ENCODE results near the gene ARID1B.
A peak's percentile ranks its signal among the peaks of the same experiment; 100 is the strongest.
"Not testable (repeated sequence)": the region's sequence is repeated elsewhere in the genome, so short reads cannot be mapped to it uniquely, and the experiment has no call there.

ARID1B gene

DNA sequence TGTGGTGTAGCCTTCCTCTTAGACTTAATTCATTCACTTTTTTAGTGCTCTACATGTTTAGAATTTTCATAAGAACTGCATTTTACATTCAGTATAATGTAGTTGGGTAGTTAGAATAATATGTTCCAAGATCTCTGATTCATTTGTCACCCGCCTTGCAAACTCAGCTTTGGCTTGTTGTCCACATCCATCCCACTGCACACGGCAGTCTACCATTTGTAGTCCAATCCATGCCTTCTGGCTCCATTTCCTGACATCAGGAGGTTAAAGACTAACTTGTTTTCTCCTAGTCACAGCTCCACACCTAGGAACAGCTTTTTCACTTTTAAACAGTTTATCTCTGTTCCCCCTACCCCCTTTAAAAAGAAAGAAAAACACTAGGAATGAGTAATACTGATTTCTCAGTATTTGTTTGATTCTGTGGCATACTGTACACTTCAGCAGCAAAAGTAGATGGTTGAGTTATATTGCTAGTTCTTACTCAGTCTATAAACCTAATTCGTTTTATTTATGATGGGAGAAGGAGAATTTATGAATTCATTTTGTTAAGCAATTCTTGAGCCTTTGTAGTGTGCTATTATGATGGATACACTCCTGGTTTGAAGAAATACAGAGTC, 180.9 kb downstream of the ARID1B start:
- no peak for DNase-seq (ENCODE audit: low read depth in 3 of 3)

DNA sequence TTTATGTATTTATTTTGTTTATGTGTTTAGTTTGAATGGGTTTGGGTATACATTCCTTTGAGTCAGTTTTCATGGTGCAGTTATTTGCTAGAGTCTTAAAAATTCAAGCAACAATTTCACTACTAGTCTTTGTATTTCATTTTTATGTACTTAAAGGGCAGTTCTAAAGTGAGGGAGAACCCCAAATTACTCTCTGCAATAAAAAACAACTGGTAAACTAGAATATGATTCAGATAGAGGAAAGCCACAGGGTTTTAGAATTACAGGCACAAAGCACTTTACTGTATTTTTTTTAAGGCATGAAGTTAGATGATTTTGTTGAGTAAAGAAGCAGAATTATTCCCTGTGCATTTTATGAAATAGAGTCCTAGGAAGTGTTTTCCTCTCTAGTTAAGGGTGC, 183.3 kb downstream of the ARID1B start:
- DNase-seq (ENCODE audit: low read depth in 3 of 3): no peak

DNA sequence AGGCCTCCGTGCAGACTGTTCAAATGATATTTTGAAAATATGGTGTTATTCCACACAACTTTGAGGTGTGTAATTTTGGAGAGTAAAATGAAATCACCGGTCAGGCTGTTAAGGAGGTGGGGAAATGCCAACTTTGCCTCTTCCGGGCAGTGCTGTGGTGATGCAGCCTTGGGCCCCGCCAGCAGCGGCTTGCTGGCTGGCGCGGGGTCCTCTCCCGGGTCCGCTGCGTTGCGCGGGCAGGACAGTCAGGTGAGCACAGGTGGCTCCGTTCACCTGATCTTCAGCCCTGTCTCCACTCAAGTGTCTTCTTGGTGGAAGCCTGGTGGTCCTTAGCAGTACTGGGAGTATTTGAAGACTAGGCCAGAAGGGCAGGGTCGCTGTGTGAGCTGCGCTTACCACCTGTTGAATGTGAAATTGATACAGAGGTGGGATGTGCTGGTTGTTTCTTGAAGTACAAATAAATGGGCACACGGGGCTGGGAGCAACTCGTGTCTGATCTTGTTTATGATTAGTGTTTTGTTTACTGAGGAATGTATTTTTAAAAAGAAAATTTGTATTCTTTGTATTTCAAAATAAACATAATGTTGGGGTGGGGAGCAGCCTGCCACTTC, 184.2 kb downstream of the ARID1B start:
- DNase-seq (ENCODE audit: low read depth in 3 of 3): no peak

DNA sequence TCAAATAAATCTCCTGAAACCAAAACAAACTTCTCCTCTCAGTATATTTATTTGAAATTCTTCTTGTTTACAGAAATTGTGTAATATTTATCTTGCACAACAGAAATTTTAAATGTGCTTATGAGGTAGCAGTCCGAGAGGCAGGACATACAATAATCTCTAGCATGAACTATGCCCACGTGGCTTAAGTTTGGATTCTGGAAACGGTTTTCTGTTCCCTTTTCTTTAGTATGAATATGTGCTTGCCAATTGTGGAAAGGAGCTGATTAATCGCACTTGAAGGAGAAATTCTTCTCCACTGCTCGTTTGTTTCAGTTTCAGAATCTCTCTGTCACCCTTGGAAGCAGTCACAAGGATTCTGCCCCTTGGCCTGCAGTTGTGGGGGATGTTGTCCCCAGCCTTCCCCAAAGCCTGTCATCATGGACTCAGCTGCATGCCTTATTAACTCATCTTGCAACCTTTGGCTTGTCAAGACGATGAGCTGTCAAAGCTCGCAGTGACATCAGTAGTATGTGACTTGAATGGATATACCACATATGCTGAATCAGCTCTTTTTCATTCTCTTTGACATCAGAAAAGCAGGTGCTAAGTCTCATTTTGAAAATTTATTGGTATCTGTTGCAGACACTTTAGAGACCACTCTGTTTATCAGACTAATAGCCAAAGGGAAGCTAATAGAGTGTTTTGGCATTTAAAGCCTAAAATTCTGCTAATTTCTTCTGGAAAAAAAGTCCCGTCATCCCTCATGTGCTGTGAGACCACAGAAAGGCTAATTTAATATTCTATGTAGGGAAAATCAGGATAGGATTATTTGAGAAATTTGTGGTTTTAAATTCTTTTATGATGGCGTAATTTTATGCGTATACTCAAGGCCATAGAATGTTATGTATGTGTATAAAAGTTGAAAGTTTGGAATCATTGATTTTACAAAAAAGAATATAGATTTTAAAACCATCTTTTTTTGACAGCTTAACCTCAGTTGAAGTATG, 186.8 kb downstream of the ARID1B start:
- DNase-seq (ENCODE audit: low read depth in 3 of 3): peak in 2 of 3 experiments; percentile 10 to 16

DNA sequence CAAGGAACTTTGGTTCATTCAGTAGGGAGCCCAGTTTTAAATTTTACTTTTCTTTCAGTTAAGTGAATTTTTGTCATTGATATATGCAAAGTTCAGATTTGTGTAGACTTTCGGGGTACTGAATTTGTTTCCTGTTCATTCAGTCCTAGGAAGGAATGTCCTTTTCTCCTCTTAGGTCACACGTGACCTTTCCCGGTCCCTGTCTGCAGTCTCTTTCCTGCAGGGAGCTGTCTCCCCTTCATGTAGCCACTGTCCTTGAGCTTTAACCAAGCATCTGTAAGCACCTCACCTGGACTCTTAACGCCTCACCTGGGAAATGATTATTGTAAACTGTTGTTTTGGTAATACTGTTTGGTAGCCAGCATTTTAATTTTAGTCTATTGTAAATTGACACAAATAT, 190.7 kb downstream of the ARID1B start:
- DNase-seq (ENCODE audit: low read depth in 3 of 3): no peak

DNA sequence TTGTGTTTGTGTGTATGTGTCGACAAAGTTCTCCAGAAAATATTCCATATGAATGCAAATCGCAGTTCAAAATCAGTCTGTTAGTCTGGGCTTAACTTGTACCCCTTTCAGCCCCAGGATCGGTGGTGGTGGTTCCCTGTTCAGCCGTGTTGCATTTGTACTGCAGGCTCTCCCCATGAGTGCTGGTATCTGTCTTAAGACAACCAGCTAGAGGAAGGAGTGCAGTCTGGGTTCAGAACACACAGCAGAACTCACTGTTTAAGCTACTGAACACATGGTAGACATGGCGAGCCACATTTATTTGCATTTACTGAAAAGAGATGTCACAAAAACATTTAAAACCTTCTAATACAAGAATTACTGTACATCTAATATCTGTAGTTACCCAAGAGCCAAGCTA, 192.1 kb downstream of the ARID1B start:
- DNase-seq (ENCODE audit: low read depth in 3 of 3): no peak

DNA sequence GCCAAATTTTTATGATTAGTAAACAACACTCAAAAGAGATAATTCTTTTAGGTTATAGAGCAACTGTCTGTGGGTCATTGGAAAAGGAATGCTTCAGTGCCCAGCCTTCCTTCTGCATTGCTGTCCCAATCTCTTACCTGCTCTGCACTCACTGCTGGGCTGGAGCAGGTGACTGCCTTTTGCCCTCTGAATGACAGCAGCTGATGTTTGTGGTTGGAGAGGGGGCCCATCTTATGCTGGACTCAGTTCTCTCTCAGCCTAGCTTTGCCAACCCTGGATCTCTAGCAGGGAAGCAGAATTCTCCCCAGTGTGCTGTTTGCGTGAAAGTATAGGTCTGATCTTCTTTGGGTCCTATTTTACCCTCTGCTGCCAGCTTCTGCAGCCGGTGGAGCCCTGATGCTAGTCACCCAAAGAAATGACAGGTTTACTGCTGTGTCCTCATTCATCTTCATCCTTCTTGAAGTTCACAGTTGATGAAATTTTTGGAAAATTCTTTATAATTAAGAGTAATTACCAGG, 193.5 kb downstream of the ARID1B start:
- no peak for DNase-seq (ENCODE audit: low read depth in 3 of 3)

DNA sequence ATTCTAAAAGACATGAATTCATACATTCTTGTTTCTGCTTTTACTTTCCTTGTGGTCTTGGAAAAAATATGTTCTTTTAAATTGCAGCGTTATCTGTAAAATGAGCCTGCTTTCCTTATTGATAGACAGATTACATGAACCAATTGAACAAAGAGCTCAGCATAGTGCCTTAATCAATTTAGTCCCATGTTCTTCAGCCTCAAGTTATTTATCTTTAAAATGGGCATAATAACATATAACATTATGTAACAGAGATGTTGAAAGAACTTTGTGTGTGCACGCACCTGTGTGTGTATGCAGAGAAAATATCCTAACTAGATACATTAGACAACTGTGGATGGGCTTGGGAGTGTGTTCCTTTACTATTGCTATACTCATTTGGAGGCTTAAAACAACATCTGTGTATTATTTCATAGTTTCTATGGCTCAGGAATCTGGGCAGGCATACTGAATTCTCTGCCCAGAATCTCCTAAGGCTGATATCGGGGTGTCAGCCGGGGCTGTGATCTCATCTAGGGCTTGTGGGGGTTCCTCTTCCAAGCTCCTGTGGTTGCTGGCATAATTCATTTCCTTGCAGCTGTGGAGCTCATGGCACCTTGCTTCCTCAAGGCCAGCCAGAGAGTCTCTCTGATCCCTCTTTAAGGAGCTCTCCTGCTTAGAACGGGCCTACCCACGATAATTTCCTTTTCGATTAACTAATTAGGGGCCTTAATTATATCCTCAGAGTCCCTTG, 194.1 kb downstream of the ARID1B start:
- DNase-seq (ENCODE audit: low read depth in 3 of 3): no peak

DNA sequence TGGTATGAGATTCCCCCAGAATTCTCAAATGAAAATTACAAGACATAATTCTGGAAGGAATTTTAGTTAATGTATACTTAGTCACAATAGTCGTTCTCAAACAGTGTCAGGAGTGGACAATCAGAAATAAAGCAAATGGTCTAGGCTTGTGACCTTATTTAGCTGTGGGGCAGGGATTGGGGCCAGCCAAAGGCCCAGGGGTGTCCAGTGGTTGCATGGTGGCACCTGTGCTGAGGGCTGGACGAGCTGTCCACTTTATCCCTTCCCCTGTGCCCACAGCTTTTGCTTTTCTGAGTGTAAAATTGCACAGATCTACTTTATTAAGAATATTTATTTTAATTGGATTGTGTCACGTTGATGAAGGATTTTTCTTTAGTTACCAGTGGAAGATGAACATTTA, 195.0 kb downstream of the ARID1B start:
- DNase-seq (ENCODE audit: low read depth in 3 of 3): no peak

DNA sequence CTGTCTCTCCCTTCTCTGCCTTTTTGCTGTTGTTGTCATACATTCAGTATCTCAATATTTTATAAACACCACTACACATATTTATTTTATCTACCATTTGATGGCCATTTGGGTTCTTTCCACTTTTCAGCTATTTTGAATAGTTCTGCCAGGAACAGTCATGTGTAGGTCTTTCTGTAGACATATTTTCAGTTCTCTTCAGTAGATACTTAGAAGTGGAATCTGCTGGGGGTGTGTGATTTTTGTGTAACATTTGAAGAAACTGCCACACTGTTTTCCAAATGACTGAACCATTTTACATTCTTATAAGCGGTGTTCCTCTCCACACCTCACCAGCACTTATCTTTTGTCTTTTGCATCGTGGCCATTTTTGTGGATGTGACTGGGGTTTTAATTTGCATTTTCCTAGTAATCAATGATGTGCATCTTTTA, 197.7 kb downstream of the ARID1B start:
- DNase-seq (ENCODE audit: low read depth in 3 of 3): no peak

DNA sequence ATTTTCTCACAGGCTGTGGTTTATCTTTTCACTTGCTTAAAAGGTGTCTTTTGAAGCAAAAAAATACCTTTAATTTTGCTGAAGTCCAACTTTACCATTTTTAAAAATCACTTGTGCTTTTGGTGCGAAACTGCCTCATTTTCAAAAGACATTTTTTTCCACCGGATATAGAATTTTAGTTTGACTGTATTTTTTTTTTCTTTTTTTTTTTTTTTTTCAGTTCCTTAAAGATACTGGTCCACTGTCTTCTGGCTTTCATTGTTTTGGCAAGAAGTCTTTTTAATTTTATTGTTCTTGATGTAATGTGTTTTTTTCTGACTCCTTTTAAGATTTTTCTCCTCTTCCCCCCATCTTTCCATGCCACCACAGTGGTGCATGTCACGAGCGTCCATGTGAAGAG, 198.2 kb downstream of the ARID1B start:
- DNase-seq (ENCODE audit: low read depth in 3 of 3): no peak

DNA sequence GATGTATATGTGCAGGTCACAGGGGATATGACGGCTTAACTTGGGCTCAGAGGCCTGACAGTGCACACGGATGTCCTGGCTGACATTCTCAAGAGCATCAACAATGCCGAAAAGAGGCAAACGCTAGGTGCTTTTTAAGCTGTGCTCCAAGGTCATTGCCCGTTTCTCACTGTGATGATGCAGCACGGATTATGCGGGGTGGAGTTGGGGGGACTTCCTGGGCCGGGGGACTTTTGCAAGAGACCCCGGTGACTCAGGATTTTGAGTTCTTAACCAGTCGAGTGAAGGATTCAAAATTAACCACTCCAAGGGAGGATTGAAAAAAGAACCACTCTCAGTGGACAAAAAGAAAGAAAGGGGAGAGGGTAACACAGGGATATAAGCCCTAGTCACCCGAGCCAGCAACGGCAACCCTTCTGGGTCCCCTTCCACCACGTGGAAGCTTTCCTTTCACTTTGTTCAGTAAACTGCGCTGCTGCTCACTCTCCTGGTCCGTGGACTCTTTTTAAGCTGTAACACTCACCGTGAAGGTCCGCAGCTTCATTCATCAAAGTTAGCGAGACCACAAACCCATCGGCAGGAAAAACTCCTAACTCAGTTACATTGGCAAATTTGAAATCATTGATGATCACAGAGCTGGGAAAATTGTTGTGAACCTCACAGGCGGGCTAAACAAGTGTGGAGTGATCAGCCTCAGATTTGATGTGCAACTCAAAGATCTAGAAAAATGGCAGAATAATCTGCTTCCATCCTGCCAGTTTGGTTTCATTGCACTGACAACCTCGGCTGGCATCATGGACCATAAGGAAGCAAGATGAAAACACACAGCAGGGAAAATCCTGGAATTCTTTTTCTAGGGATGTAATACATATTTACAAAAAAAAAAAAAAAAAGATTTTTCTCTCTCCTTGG, 199.3 kb downstream of the ARID1B start:
- DNase-seq (ENCODE audit: low read depth in 3 of 3): no peak

DNA sequence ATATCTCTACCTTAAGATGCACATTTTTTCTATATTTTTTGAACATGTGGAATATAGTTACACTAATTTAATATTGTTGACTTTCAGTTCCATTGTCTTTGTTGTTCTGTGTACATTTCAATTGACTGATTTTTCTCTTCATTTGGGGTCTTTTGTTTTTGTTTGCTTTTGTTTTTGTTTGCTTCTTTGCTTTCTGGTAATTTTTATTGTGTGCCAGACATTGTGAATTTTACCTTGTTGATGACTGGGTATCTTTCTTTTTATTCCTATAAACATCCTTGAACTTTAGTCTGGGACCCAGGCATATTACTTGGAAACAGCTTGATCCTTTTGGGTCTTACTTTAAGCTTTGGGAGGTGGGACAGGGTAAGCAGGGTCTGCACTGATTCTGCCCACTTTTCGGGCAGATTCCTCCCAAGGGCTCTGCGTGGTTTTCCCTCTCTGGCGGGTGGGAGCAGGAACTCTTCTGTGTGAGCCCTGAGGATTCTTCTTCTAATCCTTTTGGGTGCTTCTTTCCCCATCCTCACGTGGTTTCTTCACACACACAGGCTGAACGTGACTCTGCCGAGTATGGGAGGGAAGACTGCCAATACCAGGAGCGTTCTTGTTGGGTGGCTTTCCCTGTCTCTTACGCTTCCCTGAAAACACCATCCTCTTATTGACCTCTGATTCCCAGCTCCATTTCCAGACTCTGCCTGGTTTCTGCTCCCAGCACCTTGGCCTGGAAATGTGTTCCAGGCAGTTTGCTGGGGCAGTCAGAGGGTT, 200.5 kb downstream of the ARID1B start:
- DNase-seq (ENCODE audit: low read depth in 3 of 3): no peak

DNA sequence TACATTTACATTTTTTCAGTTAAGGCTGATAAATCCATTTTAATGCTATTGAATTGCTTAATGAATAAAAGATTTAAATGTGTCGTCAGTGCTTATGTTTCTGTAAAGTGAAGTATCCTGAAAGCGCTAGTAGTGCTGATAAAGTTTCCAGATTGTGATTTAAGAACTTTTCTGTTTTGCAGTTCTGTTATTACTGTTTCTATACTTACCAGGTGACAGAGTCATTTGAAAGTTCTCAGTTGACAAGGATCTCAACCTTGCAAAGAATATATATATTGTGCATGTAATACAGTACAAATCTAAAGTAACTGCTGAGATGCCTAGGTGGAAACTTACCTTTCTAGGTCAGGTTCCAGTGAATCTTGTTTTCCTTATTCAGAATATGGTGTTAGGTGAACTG, 201.8 kb downstream of the ARID1B start:
- no peak for DNase-seq (ENCODE audit: low read depth in 3 of 3)

DNA sequence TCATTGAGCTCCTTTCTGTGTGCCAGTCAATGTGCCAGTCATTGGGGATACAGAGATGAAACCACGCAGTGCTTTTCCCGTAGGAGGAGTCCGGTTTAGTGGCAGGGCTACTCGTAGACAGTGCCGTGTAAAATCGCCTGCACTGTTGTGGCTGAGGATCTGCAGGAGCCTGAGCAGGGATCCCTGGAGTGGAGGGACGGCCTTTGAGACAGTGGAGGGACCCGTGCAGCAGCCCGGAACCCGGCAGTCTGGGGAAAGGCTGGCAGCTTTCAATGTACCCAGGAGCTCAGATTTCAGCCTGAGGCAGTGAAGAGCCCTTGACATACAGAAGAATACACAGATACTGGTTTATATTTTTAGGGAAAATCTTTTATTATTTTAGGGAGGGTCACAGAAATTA, 203.3 kb downstream of the ARID1B start:
- DNase-seq (ENCODE audit: low read depth in 3 of 3): no peak

DNA sequence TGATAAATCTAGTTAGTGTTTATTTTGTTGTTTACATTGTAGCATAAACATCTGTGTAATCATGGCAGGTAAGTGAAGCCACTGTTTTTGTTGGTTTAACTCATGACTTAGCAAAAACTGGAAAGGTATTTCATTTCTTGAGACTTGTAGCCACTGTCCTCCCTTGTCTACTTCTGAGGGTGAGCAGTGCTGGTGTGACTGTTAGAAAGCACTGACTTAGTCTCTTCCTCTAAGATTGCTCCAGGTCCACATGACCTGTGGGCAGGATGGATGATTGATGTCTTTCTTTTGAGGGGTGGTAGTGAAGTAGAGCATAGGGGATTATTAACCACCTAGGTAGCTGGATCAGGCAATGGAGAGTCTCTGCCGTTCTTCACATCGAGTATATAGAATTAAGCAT, 203.8 kb downstream of the ARID1B start:
- DNase-seq (ENCODE audit: low read depth in 3 of 3): no peak

DNA sequence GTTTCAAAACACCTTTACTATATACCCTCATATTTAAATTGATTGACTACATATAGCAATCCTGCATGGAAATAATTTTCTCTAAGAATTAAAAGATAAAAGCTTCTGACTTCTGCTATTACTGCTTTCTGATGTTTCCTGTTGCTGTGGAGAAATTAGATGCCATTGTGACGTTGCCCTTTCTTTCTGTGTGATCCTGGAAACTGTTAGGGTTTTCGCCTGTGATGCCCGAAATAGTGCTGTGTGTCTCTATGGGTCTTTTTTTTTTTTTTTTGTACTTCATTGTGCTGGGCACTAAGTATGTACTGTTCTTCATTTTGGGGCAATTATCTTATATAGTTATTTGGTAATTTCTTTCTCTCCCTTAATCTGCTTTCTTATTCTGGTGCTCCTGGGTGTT, 205.0 kb downstream of the ARID1B start:
- DNase-seq (ENCODE audit: low read depth in 3 of 3): no peak

DNA sequence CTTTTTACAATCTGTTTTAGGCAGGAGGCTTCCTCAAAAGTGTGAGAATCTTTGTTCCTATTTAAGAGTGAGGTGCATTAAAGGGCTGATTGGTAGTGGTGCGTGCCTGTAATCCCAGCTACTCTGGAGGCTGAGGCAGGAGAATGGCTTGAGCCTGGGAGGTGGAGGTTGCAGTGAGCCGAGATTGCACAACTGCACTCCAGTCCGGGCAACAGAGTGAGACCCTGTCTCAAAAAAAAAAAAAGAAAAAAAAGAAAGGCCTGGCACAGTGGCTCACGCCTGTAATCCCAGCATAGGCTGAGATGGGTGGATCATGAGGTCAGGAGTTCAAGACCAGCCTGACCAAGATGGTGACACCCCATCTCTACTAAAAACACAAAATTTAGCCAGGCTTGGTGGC, 205.7 kb downstream of the ARID1B start:
- DNase-seq (ENCODE audit: low read depth in 3 of 3): not testable (repeated sequence)

DNA sequence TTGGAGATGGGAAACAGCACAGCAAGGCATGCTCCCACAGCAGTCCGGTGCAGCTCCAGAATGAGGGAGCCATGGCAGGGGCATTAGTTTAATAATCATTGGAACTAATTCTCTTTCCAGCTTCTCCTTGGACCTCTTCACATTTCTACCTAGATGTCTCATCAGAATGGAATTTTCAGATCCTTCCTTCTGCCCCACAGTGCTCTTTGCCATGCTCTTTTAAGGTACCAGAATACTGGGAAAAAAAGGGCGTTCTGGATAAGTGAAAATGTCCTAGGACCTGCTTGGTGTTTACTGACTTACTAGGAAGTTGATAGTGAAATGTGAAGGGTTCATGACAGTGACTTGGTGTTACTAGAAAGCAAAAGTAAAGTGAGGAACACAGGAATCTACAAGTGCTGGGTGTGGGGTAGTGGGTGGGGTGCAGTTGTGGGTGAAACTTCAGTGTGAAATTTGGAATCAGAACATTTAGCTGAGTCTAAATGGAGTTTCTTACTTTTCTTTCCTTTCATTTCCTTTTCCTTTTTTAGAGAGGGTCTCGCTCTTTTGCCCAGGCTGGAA, 207.1 kb downstream of the ARID1B start:
- no peak for DNase-seq (ENCODE audit: low read depth in 3 of 3)

DNA sequence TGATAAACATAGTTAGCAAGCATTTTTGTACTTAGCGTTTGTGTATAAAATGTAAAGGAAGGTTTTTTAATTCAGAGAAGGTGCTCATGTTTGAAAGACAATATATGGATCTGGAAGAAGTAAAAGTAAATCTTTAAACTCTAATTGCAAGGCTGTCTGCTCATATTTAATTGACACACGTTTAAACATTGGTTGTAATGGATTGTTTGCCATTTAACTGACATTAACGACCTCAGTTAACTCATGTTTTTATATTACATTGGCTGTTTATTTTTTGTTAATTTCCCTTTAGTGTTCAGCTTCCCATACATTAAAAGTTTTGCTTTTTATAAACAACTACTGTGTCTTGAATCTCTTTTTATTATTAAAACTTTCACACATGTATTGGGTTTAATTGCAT, 208.1 kb downstream of the ARID1B start:
- no peak for DNase-seq (ENCODE audit: low read depth in 3 of 3)
